OCI-LY7 (cell line): ENCODE measurements around the gene ID2. TPM values are rescaled to one million over a fixed set of nuclear protein-coding genes. Genes with fewer than 3 reads are reported as not detected.

Experiments
- BruUV-seq: library from RNA; stranded (reverse); fragments of 400-500 nt; replicated peaks from 2 replicates; lab custom pipeline; 2021; lab: Mats Ljungman, UMichigan
- CTCF ChIA-PET: fragments of 300-600 bp; sonication (Branson Sonifier 250); formaldehyde crosslinking; loops from one replicate; lab custom pipeline; 2022; ENCODE audit warnings: antibody characterized with exemption; ENCODE audit not compliant: unreplicated experiment; lab: Charles Lee
- POLR2A ChIA-PET: fragments of 300-600 bp; sonication (Branson Sonifier 250); formaldehyde crosslinking; loops from one replicate; lab custom pipeline; 2022; ENCODE audit warnings: antibody characterized with exemption; lab: Charles Lee
- DNase-seq: peaks from one replicate; pipeline ENCODE4 v3.0.0-alpha.2; 2015; ENCODE audit warnings: low spot score
- H2AFZ ChIP-seq: fragments of 200-600 bp; sonication (generic), shearing (Covaris generic); 2 replicates; pipeline ENCODE4 v1.6.1; 2014; ENCODE audit warnings: mild to moderate bottlenecking, antibody characterized with exemption, low read length, moderate library complexity
- H3K27ac ChIP-seq: fragments of 200-600 bp; sonication (generic); 2 replicates; pipeline ENCODE4 v1.5.1; 2014; ENCODE audit warnings: mixed run types, low read depth, mild to moderate bottlenecking, moderate library complexity, low read length, inconsistent platforms; ENCODE audit not compliant: poor library complexity, severe bottlenecking
- H3K36me3 ChIP-seq: fragments of 200-600 bp; sonication (generic); 2 replicates; pipeline ENCODE4 v1.6.1; 2014; ENCODE audit warnings: mild to moderate bottlenecking, antibody characterized with exemption, low read length, moderate library complexity, mixed read lengths; ENCODE audit not compliant: insufficient read depth
- H3K4me1 ChIP-seq: fragments of 200-600 bp; sonication (generic); 2 replicates; pipeline ENCODE4 v1.5.1; 2014; ENCODE audit warnings: mild to moderate bottlenecking, low read length; ENCODE audit not compliant: insufficient read depth, poor library complexity, severe bottlenecking
- H3K4me2 ChIP-seq: fragments of 200-600 bp; sonication (generic); 2 replicates; pipeline ENCODE4 v1.6.1; 2014; ENCODE audit warnings: mild to moderate bottlenecking, low read length
- H3K4me3 ChIP-seq: fragments of 200-600 bp; sonication (generic); 2 replicates; pipeline ENCODE4 v1.5.1; 2014; ENCODE audit warnings: mild to moderate bottlenecking, low read depth, low read length; ENCODE audit not compliant: poor library complexity, severe bottlenecking
- H3K79me2 ChIP-seq: fragments of 200-600 bp; sonication (generic); 2 replicates; pipeline ENCODE4 v1.6.1; 2016; ENCODE audit warnings: low read depth, mild to moderate bottlenecking, low read length, moderate library complexity, mixed read lengths; ENCODE audit not compliant: insufficient read depth
- H3K9me2 ChIP-seq: fragments of 200-600 bp; sonication (generic); 2 replicates; pipeline ENCODE4 v1.6.1; 2016; ENCODE audit warnings: mild to moderate bottlenecking, low read length, mixed read lengths; ENCODE audit not compliant: insufficient read depth
- H3K9me3 ChIP-seq: fragments of 200-600 bp; sonication (generic); 2 replicates; pipeline ENCODE4 v1.6.1; 2014; ENCODE audit warnings: mild to moderate bottlenecking, mixed run types, low read length, mixed read lengths
- H4K20me1 ChIP-seq: fragments of 200-600 bp; sonication (generic); 2 replicates; pipeline ENCODE4 v1.6.1; 2014; ENCODE audit warnings: mild to moderate bottlenecking, antibody characterized with exemption, low read length, moderate library complexity, mixed read lengths; ENCODE audit not compliant: insufficient read depth
- EZH2phosphoT487 ChIP-seq: fragments of 200-600 bp; sonication (generic); IDR thresholded peaks from 2 replicates; pipeline ENCODE4 v1.6.1; 2018; ENCODE audit warnings: low read depth, borderline replicate concordance, mild to moderate bottlenecking, mixed run types, antibody characterized with exemption, low read length, moderate library complexity, mixed read lengths
- intact Hi-C: fragments of 100-400 bp; cut with micrococcal nuclease; formaldehyde crosslinking; loops from one replicate; pipeline ENCODE4 v1.10.0; 2022; ENCODE audit not compliant: unreplicated experiment
- total RNA-seq, 2 experiments: library from RNA; depleted of rRNA in 1 of 2; stranded (reverse); fragments of >200 nt in 1 of 2; shearing (Covaris generic) in 1 of 2; gene quantifications; 2 replicates each; pipeline ENCODE4 v1.2.3, GENCODE V29; 2014 to 2022
- TF ChIP-seq, protein P1 (sequence below): fragments of 200-600 bp; sonication (generic); conservative IDR thresholded peaks from 2 replicates; pipeline ENCODE4 v1.5.1; 2014; ENCODE audit warnings: mild to moderate bottlenecking, antibody characterized with exemption, low read length, moderate library complexity, mixed read lengths

ID2 gene
- total RNA-seq, 2 experiments from 2014 or later: 79.3 to 498 TPM

DNA sequence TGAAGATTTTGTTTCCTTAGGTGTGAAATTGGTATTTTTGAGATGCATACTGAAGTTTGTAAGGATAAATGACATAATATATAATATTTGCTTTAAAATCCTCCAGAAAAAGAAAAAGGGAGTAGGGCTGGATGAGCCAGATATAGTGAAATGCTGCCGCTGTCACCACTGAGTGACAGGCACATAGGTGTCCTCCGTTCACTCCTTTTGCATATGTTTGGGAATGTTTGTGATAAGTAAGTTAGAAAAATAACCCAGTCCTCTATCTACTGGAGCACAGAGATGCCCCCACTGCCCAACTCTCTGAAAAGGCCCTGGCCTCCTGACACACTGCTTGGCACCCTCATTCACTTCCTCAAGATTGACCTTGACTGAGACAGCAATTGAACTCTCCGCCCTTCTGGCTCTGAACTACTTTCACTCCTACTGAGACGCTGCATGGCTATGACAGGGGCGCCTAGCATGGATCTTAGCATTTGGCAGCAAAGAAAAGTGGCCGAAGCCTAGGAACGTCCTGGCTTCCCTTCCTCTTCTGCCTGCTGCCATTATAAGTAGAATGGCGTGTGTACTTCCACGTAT is 10.1 kb downstream of the ID2 start:
- Histone ChIP-seq H3K4me2 (no peak overlapping the region), H3K9me2 (no peaks in the 10 kb centered on the region), H3K9me3 (0 out of 2 replicates have a peak, but pooled peaks cover 6% of the 10 kb centered on the region), H4K20me1 (no peaks in the 10 kb centered on the region), H3K4me3 (no peak overlapping the region), H2AFZ (no peak overlapping the region), H3K27ac (no peak overlapping the region), H3K79me2 (no peaks in the 10 kb centered on the region; the same call in 1 of the 2 replicates), H3K4me1 (no peaks in the 10 kb centered on the region), H3K36me3 (no peaks in the 10 kb centered on the region; the same call in 1 of the 2 replicates)
- no peak for DNase-seq
- CTCF ChIA-PET: no interaction called here
- POLR2A ChIA-PET: interaction anchor here (0.7 kb wide), 1 partner anchor 143 kb away, joined by 3 read pairs; no protein-coding TSS in a partner anchor
- no TSS peak for BruUV-seq
- intact Hi-C loops: loop anchor here (5.0 kb wide), 1 partner anchor 70 kb away; no protein-coding TSS in a partner anchor
- no peak for TF ChIP-seq EZH2phosphoT487
- TF ChIP-seq, protein P1, sequence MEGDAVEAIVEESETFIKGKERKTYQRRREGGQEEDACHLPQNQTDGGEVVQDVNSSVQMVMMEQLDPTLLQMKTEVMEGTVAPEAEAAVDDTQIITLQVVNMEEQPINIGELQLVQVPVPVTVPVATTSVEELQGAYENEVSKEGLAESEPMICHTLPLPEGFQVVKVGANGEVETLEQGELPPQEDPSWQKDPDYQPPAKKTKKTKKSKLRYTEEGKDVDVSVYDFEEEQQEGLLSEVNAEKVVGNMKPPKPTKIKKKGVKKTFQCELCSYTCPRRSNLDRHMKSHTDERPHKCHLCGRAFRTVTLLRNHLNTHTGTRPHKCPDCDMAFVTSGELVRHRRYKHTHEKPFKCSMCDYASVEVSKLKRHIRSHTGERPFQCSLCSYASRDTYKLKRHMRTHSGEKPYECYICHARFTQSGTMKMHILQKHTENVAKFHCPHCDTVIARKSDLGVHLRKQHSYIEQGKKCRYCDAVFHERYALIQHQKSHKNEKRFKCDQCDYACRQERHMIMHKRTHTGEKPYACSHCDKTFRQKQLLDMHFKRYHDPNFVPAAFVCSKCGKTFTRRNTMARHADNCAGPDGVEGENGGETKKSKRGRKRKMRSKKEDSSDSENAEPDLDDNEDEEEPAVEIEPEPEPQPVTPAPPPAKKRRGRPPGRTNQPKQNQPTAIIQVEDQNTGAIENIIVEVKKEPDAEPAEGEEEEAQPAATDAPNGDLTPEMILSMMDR: no peak

DNA sequence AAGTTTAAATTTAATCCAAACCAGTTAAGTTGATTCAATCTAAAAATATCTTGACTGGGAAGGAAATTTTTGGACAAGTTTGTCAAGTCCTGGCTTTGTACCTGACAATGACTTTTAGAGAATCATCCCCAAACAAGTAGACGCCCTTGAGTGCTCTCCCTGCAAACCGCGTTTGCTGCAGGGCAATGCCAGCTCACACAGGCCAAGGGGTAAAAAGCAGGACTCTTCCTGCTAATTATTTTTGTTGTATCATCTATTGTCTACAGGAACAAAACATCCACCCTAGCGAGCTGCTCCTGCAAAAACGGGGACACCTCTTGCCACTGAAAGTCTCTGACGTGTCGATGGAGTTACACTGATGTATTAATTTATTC is 10.9 kb downstream of the ID2 start:
- TF ChIP-seq, protein P1: no peak
- no peak for TF ChIP-seq EZH2phosphoT487
- H3K4me1 ChIP-seq: no peaks in the 10 kb centered on the region
- no peaks in the 10 kb centered on the region; the same call in 1 of the 2 replicates for H3K36me3 ChIP-seq
- H3K79me2 ChIP-seq: no peaks in the 10 kb centered on the region
- peak overlapping the region; percentile 5 for H3K4me3 ChIP-seq
- intact Hi-C loops: loop anchor here (5.0 kb wide), 1 partner anchor 70 kb away; no protein-coding TSS in a partner anchor
- peak overlapping the region; percentile 46; the same call in 1 of the 2 replicates for H3K4me2 ChIP-seq
- 0 out of 2 replicates have a peak, but pooled peaks cover 6% of the 10 kb centered on the region for H3K9me3 ChIP-seq
- no peak for DNase-seq
- no TSS peak for BruUV-seq
- H4K20me1 ChIP-seq: no peaks in the 10 kb centered on the region
- no peak overlapping the region for H3K27ac ChIP-seq
- no peaks in the 10 kb centered on the region for H3K9me2 ChIP-seq
- ChIA-PET CTCF (no interaction called here), POLR2A (no interaction called here)
- H2AFZ ChIP-seq: no peak overlapping the region

DNA sequence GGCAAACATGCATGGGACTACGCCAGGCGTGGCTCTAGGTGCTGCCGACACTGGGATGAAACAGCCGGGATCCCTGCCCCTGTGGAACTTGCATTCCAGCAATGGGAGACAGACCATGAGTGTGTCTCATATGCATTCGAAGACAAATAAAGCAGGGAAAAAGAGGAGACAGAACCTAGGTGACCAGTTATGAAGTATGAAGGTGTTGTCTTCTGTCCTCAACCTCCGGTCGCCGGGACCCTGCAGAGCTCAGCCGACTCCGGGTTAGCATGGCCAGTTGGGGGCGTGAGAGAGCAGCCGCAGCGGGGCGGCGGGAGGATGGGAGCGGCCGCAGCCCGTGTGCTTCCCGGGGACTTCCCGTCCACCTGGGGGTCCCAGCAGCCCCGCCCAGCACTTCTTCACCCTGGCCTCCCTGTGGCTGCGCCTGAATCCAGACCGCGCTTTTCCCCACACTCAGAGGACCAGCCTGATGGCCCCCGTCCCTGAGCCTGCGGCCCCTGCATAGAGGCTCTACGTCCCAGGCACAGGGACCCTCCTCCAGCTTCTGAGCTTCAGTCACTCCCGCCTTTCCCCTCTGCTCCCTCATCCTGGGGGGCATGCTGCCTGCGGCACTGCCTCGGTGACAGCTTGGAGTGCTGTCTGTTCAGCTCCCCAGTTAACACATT is 11.4 kb downstream of the ID2 start:
- H3K4me3 ChIP-seq: peak overlapping the region; percentile 5
- no peaks in the 10 kb centered on the region for H3K4me1 ChIP-seq
- intact Hi-C loops: loop anchor here (5.0 kb wide), 1 partner anchor 69 kb away; no protein-coding TSS in a partner anchor
- no peak overlapping the region for H3K27ac ChIP-seq
- ChIA-PET POLR2A (no interaction called here), CTCF (no interaction called here)
- no TSS peak for BruUV-seq
- H3K4me2 ChIP-seq: peak overlapping the region; percentile 46; the same call in 1 of the 2 replicates
- H3K9me2 ChIP-seq: no peaks in the 10 kb centered on the region
- H4K20me1 ChIP-seq: no peaks in the 10 kb centered on the region
- TF ChIP-seq, protein P1: peak; percentile 84
- no peak for TF ChIP-seq EZH2phosphoT487
- no peak overlapping the region for H2AFZ ChIP-seq
- H3K36me3 ChIP-seq: no peaks in the 10 kb centered on the region; the same call in 1 of the 2 replicates
- no peaks in the 10 kb centered on the region for H3K79me2 ChIP-seq
- 0 out of 2 replicates have a peak, but pooled peaks cover 3% of the 10 kb centered on the region for H3K9me3 ChIP-seq
- DNase-seq: peak; percentile 47
